SU-DHL-6 (cell line): ENCODE data around the gene GDAP1L1.
A peak's percentile ranks its signal among the peaks of the same experiment; 100 is the strongest.

Experiments used
- H2AFZ ChIP-seq: fragments of 200-600 bp; sonication (generic); 2 replicates; pipeline ENCODE4 v1.6.1; 2014; ENCODE audit warnings: low read depth, mild to moderate bottlenecking, moderate library complexity, mixed read lengths, antibody characterized with exemption, low read length; ENCODE audit not compliant: severe bottlenecking
- H3F3A ChIP-seq: fragments of 200-600 bp; shearing (Covaris generic); 2 replicates; pipeline ENCODE4 v1.6.0; 2016; ENCODE audit warnings: antibody characterized with exemption, mild to moderate bottlenecking; ENCODE audit not compliant: insufficient read depth
- H3K27ac ChIP-seq: fragments of 200-600 bp; sonication (generic); 2 replicates; pipeline ENCODE4 v1.5.1; 2016; ENCODE audit warnings: low read depth, mild to moderate bottlenecking, low read length, moderate library complexity, mixed read lengths
- H3K27me3 ChIP-seq: fragments of 200-600 bp; sonication (generic), shearing (Covaris generic); 2 replicates; pipeline ENCODE4 v1.6.0; 2014; ENCODE audit warnings: mild to moderate bottlenecking, low read length
- H3K36me3 ChIP-seq: fragments of 200-600 bp; sonication (generic); 2 replicates; pipeline ENCODE4 v1.6.1; 2014; ENCODE audit warnings: mild to moderate bottlenecking, low read length, mixed read lengths
- H3K4me2 ChIP-seq: fragments of 300-600, 200-600 bp; shearing (Covaris generic), sonication (generic); 2 replicates; pipeline ENCODE4 v1.6.0; 2014; ENCODE audit warnings: low read length, low read depth, mild to moderate bottlenecking; ENCODE audit not compliant: poor library complexity, severe bottlenecking
- H3K4me3 ChIP-seq: fragments of 200-600 bp; sonication (generic); 2 replicates; pipeline ENCODE4 v1.5.1; 2014; ENCODE audit warnings: antibody characterized with exemption, low read length, mild to moderate bottlenecking, mixed read lengths; ENCODE audit not compliant: insufficient read depth, poor library complexity, severe bottlenecking
- H3K79me2 ChIP-seq: fragments of 200-600 bp; sonication (generic); 2 replicates; pipeline ENCODE4 v1.6.1; 2014; ENCODE audit warnings: mild to moderate bottlenecking, low read length, moderate library complexity; ENCODE audit not compliant: insufficient read depth
- H3K9ac ChIP-seq: fragments of 200-600 bp; sonication (generic); 2 replicates; pipeline ENCODE4 v1.7.0; 2014; ENCODE audit warnings: mild to moderate bottlenecking, low read length
- H3K9me2 ChIP-seq: fragments of 200-600 bp; sonication (generic); replicated peaks from 2 replicates; pipeline ENCODE4 v1.6.1; 2014; ENCODE audit warnings: low read length; ENCODE audit not compliant: insufficient read depth
- H3K9me3 ChIP-seq: fragments of 200-600 bp; sonication (generic); 2 replicates; pipeline ENCODE4 v1.6.1; 2014; ENCODE audit warnings: low read length, mixed read lengths; ENCODE audit not compliant: insufficient read depth
- H4K20me1 ChIP-seq: fragments of 200-600 bp; sonication (generic); 2 replicates; pipeline ENCODE4 v1.6.1; 2014; ENCODE audit warnings: low read depth, mild to moderate bottlenecking, antibody characterized with exemption, low read length, moderate library complexity, mixed read lengths
- EZH2phosphoT487 ChIP-seq: fragments of 200-600 bp; sonication (generic), shearing (Covaris generic); conservative IDR thresholded peaks from 2 replicates; pipeline ENCODE4 v1.6.1; 2018; ENCODE audit warnings: mild to moderate bottlenecking, antibody characterized with exemption, low read length, moderate library complexity, mixed read lengths
- TF ChIP-seq, protein P1 (sequence below): fragments of 200-600 bp; sonication (generic); IDR thresholded peaks from one replicate; pipeline ENCODE4 v1.5.1; 2017; ENCODE audit warnings: antibody characterized with exemption, mild to moderate bottlenecking, low read length, moderate library complexity; ENCODE audit not compliant: insufficient read depth, poor library complexity, severe bottlenecking

Gene GDAP1L1

DNA sequence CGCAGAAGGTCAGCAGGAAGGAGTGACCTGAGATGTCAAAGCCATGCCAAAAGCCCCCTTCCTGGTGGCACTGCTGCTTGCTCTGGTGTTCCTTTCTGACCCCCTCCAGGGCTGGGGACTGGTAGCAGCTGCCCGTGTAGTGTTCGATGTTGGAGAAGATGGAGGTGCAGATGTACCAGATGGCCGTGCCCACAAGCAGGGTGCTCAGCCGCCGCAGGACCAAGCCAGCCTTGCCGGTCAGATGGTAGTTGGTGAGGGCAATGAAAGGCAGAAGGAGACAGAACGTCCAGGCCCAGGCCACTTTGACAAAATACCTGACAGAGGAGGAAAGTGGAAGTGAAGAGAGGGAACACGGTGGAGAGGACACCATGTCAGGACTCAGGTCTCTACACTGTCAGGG is 59.8 kb downstream of the GDAP1L1 start:
- Histone ChIP-seq H3K27me3 (no peaks in the 10 kb centered on the region), H4K20me1 (no peaks in the 10 kb centered on the region), H3K27ac (no peak overlapping the region), H3K9me3 (no peaks in the 10 kb centered on the region), H3K4me3 (no peak overlapping the region), H3K9ac (no peak overlapping the region), H3K79me2 (peaks cover 15% of the 10 kb centered on the region; the same call in 1 of the 2 replicates), H3K9me2 (no peaks in the 10 kb centered on the region), H3K4me2 (no peak overlapping the region), H3F3A (no peaks in the 10 kb centered on the region), H2AFZ (no peak overlapping the region), H3K36me3 (no peaks in the 10 kb centered on the region)
- TF ChIP-seq EZH2phosphoT487 = no peak
- TF ChIP-seq, protein P1, sequence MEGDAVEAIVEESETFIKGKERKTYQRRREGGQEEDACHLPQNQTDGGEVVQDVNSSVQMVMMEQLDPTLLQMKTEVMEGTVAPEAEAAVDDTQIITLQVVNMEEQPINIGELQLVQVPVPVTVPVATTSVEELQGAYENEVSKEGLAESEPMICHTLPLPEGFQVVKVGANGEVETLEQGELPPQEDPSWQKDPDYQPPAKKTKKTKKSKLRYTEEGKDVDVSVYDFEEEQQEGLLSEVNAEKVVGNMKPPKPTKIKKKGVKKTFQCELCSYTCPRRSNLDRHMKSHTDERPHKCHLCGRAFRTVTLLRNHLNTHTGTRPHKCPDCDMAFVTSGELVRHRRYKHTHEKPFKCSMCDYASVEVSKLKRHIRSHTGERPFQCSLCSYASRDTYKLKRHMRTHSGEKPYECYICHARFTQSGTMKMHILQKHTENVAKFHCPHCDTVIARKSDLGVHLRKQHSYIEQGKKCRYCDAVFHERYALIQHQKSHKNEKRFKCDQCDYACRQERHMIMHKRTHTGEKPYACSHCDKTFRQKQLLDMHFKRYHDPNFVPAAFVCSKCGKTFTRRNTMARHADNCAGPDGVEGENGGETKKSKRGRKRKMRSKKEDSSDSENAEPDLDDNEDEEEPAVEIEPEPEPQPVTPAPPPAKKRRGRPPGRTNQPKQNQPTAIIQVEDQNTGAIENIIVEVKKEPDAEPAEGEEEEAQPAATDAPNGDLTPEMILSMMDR = no peak

DNA sequence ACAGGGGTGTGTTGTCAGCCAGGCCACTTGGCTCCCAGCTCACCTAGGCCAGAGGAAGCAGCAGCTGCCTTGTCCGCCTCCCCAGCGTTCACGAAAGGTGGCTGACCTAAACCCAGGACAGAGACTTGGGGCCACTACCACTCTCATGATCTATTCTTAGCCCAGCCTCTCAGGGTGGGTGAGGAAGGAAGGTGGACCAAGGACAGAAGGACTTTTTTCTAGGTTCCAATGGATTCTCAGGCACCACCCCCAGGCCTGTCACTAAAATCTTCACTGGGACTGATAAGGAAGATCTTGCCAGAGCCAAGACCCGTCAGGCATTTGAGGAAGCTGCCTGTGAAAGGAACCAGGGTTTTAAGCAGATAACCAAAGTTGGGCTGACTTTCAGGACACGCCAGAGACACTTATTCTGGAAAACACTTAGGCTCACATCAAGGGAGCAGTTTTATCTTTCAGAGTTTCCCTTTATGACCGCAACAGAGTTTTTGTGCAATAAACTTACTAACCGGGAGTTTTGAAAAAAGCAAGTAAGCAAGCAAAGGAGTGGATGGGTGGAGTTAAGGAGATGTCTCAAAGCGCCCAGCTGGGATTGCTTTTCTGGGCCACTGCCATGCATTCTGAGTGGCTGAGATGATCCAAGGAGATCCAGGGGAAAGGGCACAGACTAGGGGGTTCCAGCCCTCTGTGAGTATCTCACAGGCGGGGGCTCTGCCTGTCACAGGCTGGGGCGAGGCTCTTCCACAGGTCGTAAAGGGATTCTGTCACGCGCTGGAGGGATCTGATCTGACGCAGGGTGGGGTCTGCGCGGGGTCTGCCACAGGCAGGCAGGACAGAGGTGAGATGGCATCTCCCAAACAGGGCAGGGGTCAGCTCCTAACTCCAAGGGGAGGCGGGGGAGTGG is 62.9 kb downstream of the GDAP1L1 start:
- Histone ChIP-seq H3K4me2 (peak overlapping the region; percentile 70), H3F3A (no peaks in the 10 kb centered on the region), H3K4me3 (peak overlapping the region; percentile 78), H3K9me2 (no peaks in the 10 kb centered on the region), H2AFZ (peak overlapping the region; percentile 73), H3K79me2 (peaks cover 15% of the 10 kb centered on the region; the same call in 1 of the 2 replicates), H3K9me3 (no peaks in the 10 kb centered on the region), H3K27ac (no peak overlapping the region), H3K9ac (peak overlapping the region; percentile 82), H3K27me3 (no peaks in the 10 kb centered on the region), H3K36me3 (no peaks in the 10 kb centered on the region), H4K20me1 (no peaks in the 10 kb centered on the region)
- no peak for TF ChIP-seq EZH2phosphoT487

GRCh38 chr20:44310664-44311639 is 63.8 kb downstream of the GDAP1L1 start, which contains the start of gene FITM2:
Gene FITM2 (minus strand): TSS chr20:44311202. CDS start chr20:44311148, 54 bp downstream.
- Histone ChIP-seq H3K27me3 (no peaks in the 10 kb centered on the region), H3K9ac (peak within 1 kb of the TSS; percentile 82), H3K4me2 (peak within 1 kb of the TSS; percentile 70), H3K9me2 (no peaks in the 10 kb centered on the region), H3K79me2 (peaks cover 15% of the 10 kb centered on the region; the same call in 1 of the 2 replicates), H3K4me3 (peak within 1 kb of the TSS; percentile 78), H3K9me3 (no peaks in the 10 kb centered on the region), H4K20me1 (no peaks in the 10 kb centered on the region), H3K36me3 (no peaks in the 10 kb centered on the region), H3K27ac (no peak within 1 kb of the TSS), H3F3A (no peaks in the 10 kb centered on the region), H2AFZ (peak within 1 kb of the TSS; percentile 73)
- no peak for TF ChIP-seq EZH2phosphoT487
- TF ChIP-seq, protein P1 = peak; percentile 80
